GM21717 (cell line): ENCODE measurements around the gene TRAK2.
"Not testable (repeated sequence)": the region's sequence is repeated elsewhere in the genome, so short reads cannot be mapped to it uniquely, and the experiment has no call there.

Source experiments
- ATAC-seq: cut with Tn5 transposase; IDR thresholded peaks from one replicate; pipeline ENCODE4 v1.9.1; 2021; ENCODE audit warnings: mild to moderate bottlenecking, moderate library complexity; ENCODE audit not compliant: unreplicated experiment

TRAK2 gene

GRCh38 chr2:201415149-201415548, 36.1 kb downstream of the TRAK2 start:
- ATAC-seq: no peak

GRCh38 chr2:201414099-201415023, 36.9 kb downstream of the TRAK2 start:
- no peak for ATAC-seq

GRCh38 chr2:201413552-201413951, 37.7 kb downstream of the TRAK2 start:
- ATAC-seq: no peak

- ATAC-seq: no peak
Measured at GRCh38 chr2:201413143-201413542, 38.1 kb downstream of the TRAK2 start.

GRCh38 chr2:201411421-201411820, 39.8 kb downstream of the TRAK2 start:
- no peak for ATAC-seq

- no peak for ATAC-seq
Measured at GRCh38 chr2:201408931-201409330, 42.3 kb downstream of the TRAK2 start.

GRCh38 chr2:201407265-201407664, 44.0 kb downstream of the TRAK2 start:
- ATAC-seq: no peak

GRCh38 chr2:201406077-201406662, 45.1 kb downstream of the TRAK2 start:
- no peak for ATAC-seq

GRCh38 chr2:201404699-201405280, 46.5 kb downstream of the TRAK2 start:
- ATAC-seq: no peak

GRCh38 chr2:201403880-201404279, 47.4 kb downstream of the TRAK2 start:
- ATAC-seq: no peak

GRCh38 chr2:201402651-201403562, 48.4 kb downstream of the TRAK2 start:
- ATAC-seq: no peak

- ATAC-seq: no peak
Measured at GRCh38 chr2:201401815-201402214, 49.4 kb downstream of the TRAK2 start.

GRCh38 chr2:201396595-201396994, 54.7 kb downstream of the TRAK2 start:
- no peak for ATAC-seq

- ATAC-seq: no peak
Measured at GRCh38 chr2:201383136-201383535, 68.1 kb downstream of the TRAK2 start.

GRCh38 chr2:201378496-201379397, 72.5 kb downstream of the TRAK2 start:
- ATAC-seq: no peak

GRCh38 chr2:201377218-201377617, 74.0 kb downstream of the TRAK2 start:
- no peak for ATAC-seq

- ATAC-seq: no peak
Measured at GRCh38 chr2:201369775-201370174, 81.5 kb downstream of the TRAK2 start.

GRCh38 chr2:201369318-201369717, 81.9 kb downstream of the TRAK2 start:
- not testable (repeated sequence) for ATAC-seq

GRCh38 chr2:201366146-201366545, 85.1 kb downstream of the TRAK2 start:
- ATAC-seq: no peak
